CD4-positive, alpha-beta T cell treated with Interferon alpha-2 for 1 hour (primary cell): ENCODE data around the gene H6PD.
A peak's percentile ranks its signal among the peaks of the same experiment; 100 is the strongest.

Experiments used
- DNase-seq, 2 donors: peaks; one replicate each; pipeline ENCODE4 v3.0.0-alpha.2; 2020 to 2022

Gene H6PD

GRCh38 chr1:9207086-9207485 lies 27.5 kb upstream of the H6PD start:
- no peak for DNase-seq

- DNase-seq: no peak
Observed at GRCh38 chr1:9207715-9208114, 26.9 kb upstream of the H6PD start.

- no peak for DNase-seq
Observed at GRCh38 chr1:9211291-9211811, 23.2 kb upstream of the H6PD start.

GRCh38 chr1:9212735-9213134 lies 21.8 kb upstream of the H6PD start:
- DNase-seq: no peak

GRCh38 chr1:9213956-9214355 lies 20.6 kb upstream of the H6PD start:
- no peak for DNase-seq

- no peak for DNase-seq
Observed at GRCh38 chr1:9218917-9219316, 15.7 kb upstream of the H6PD start.

- no peak for DNase-seq
Observed at GRCh38 chr1:9222846-9223625, 11.5 kb upstream of the H6PD start.

- no peak for DNase-seq
Observed at GRCh38 chr1:9224664-9225410, 9.7 kb upstream of the H6PD start.

GRCh38 chr1:9225411-9225785 lies 9.2 kb upstream of the H6PD start:
- DNase-seq: no peak

GRCh38 chr1:9228609-9229008 lies 6.0 kb upstream of the H6PD start:
- no peak for DNase-seq

- DNase-seq: no peak
Observed at GRCh38 chr1:9229549-9229948, 5.0 kb upstream of the H6PD start.

GRCh38 chr1:9230869-9231533 lies 3.6 kb upstream of the H6PD start:
- no peak for DNase-seq

GRCh38 chr1:9231648-9232332 lies 2.8 kb upstream of the H6PD start:
- no peak for DNase-seq

GRCh38 chr1:9233241-9233941 lies 1.2 kb upstream of the H6PD start:
- peak in 1 of 2 donors; percentile 55 for DNase-seq

- no peak for DNase-seq
Observed at GRCh38 chr1:9233942-9234222, 692 bp upstream of the H6PD start.

GRCh38 chr1:9235096-9235459 lies 504 bp downstream of the H6PD start:
- no peak for DNase-seq

- DNase-seq: no peak
Observed at GRCh38 chr1:9235560-9235959, 986 bp downstream of the H6PD start.

GRCh38 chr1:9238134-9238533 lies 3.6 kb downstream of the H6PD start:
- no peak for DNase-seq

- no peak for DNase-seq
Observed at GRCh38 chr1:9238550-9238949, 4.0 kb downstream of the H6PD start.

- peak; percentile 35 to 55 for DNase-seq
Observed at GRCh38 chr1:9239622-9240401, 5.2 kb downstream of the H6PD start.

GRCh38 chr1:9240914-9241820 lies 6.6 kb downstream of the H6PD start:
- DNase-seq: no peak
